GM18499 (cell line): ENCODE results near the gene PLD5.
A peak's percentile ranks its signal among the peaks of the same experiment; 100 is the strongest.
"Not testable (repeated sequence)": the region's sequence is repeated elsewhere in the genome, so short reads cannot be mapped to it uniquely, and the experiment has no call there.

Experiments used
- ATAC-seq: cut with Tn5 transposase; IDR thresholded peaks from one replicate; pipeline ENCODE4 v1.9.1; 2021; ENCODE audit warnings: moderate number of reproducible peaks; ENCODE audit not compliant: insufficient read depth, unreplicated experiment

The PLD5 gene

DNA sequence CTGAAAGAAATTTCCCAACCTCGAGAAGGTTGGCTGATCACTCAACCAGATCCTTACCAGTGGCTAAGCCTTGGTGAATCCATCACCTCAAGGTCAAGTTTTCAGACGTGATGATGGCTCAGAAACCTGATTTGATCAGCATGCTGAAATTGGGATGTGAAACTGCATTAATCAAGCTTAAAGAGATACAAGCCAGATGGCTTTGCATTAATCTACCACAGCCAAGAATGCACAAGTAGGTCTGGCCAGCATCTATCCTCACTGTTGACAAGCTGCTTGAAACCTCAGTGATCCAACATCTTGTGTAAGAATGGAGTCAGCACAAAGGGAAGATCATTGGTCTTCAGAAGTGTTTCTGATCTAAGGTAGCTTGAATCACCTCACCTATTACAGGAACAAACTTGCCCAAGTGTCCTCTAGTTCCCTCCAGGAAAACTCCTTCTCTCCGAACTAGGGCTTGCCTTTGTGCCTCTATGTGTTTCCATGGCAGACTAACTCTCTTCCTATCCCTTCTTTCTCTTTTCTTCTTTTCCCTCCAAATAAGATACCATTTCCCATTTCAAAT lies 210.3 kb downstream of the PLD5 start:
- not testable (repeated sequence) for ATAC-seq

- not testable (repeated sequence) for ATAC-seq
Observed at GRCh38 chr1:242308681-242309080, 215.8 kb downstream of the PLD5 start.

DNA sequence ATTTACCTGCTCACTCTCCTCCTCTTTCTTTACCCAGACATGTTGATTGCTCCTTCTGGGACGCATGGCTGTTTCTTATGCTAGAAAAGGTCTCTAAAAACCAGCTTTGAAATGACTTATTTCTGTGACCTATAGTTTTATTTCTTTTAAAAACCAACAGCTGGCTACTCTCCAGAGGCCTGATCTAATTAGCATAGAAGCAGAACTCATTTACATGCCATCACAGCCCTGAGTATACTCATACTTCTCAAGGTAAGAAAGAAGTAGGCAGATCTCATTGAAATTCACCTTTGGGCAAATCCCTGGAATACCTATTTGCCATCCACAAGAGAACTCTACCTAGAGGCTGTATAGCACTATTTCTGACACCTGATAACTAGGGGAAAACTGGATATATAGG lies 230.7 kb downstream of the PLD5 start:
- not testable (repeated sequence) for ATAC-seq

DNA sequence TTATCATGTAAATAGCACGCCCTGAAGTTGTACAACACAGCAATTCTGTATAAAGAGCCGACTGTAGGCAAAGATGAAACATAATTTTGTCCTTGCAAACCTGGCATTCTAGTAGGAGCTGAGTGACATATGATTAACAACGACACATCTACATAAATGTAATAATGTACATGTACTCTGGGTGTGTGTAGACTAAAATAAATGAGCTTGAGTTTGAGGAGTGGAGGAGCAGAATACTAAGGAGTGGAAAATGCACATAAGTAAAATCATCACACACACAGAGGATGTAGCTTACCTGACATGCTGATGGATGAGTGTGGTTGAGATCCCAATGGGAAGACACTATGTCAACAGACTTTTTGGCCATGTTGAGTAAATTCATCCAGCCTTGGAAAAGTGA lies 236.4 kb downstream of the PLD5 start:
- not testable (repeated sequence) for ATAC-seq

- ATAC-seq: not testable (repeated sequence)
Observed at GRCh38 chr1:242282758-242283485, 241.6 kb downstream of the PLD5 start.

GRCh38 chr1:242278406-242278805 lies 246.1 kb downstream of the PLD5 start:
- ATAC-seq: not testable (repeated sequence)

GRCh38 chr1:242276769-242277168 lies 247.7 kb downstream of the PLD5 start:
- not testable (repeated sequence) for ATAC-seq

GRCh38 chr1:242267004-242267403 lies 257.5 kb downstream of the PLD5 start:
- not testable (repeated sequence) for ATAC-seq

- ATAC-seq: not testable (repeated sequence)
Observed at GRCh38 chr1:242264419-242264818, 260.1 kb downstream of the PLD5 start.

DNA sequence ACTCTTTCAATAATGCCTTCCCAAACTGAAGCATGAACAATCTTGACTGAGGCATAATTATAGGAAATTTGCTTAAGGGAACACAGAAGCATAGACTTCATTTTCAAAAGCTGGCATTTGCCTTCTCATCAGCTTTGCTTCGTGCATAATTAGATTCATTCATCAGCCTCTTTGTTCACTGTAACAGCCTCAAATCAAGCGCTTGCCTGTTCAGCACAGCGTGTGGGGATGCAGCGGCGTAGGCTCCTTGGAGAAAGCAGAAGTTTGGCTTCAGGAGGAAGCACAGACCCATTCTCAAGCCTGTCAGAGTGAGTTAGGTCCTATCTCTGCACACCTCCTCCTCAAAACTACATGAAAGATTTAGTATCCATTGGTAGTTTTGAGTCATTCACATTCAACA lies 279.2 kb downstream of the PLD5 start:
- ATAC-seq: no peak

DNA sequence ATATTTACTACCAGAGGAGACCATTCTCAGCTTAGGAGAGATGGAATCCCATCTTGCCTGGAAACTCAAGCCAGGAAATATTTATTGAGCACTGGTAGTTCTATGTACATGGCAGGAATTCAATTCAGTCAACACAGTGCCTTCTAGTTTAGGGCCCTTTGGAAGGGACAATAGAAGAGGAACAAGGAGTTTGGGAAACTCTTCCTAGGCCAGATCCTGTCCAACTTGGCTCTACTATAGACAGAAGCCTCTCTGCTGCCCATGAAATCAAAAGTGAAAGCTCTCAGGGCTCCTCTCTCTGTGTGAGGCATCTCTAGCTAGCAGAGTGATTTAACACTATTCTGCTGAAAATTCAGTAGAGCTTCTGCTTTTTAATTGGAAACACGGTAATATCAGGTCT lies 281.0 kb downstream of the PLD5 start:
- peak; percentile 87 for ATAC-seq

- no peak for ATAC-seq
Observed at GRCh38 chr1:242242983-242243382, 281.5 kb downstream of the PLD5 start.

DNA sequence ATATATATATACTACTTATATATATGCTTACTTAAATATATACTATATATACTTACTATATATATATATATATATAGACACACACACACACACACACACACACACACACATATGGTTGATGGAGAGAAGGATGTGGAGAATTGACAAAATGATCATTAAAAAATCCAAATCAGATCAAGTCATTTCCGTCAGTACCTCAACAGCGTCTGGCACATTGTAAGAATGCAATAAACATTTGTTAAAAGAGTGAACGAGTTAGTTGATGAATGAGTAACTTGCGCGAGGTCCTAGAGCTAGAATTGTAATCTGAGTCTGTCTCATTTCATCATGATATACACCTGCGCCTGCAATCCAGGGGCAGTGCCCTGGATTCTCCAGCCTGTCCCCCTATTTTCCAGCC lies 282.6 kb downstream of the PLD5 start:
- no peak for ATAC-seq

- ATAC-seq: no peak
Observed at GRCh38 chr1:242240691-242241090, 283.8 kb downstream of the PLD5 start.

DNA sequence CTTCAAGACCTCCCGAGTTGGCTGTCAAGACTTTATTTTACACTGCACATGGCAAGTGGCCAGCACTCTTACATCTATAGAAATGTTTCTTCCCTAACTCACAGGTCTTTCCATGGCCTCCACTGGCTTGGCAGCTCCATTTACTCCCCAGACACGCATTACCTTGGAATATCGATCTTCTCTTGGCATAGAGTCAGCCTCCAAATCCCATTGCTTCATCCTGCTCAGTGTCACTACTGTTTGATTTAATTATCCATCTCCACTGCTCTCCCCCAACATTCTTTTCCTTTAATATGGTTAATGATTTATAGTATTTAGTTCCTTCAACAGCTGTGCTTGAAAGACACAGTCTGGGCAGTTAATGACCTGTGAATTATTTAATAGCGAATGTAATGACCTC lies 284.4 kb downstream of the PLD5 start:
- no peak for ATAC-seq

GRCh38 chr1:242239398-242239797 lies 285.1 kb downstream of the PLD5 start:
- ATAC-seq: no peak

- ATAC-seq: no peak
Observed at GRCh38 chr1:242237051-242237450, 287.4 kb downstream of the PLD5 start.

- no peak for ATAC-seq
Observed at GRCh38 chr1:242228991-242229390, 295.5 kb downstream of the PLD5 start.

DNA sequence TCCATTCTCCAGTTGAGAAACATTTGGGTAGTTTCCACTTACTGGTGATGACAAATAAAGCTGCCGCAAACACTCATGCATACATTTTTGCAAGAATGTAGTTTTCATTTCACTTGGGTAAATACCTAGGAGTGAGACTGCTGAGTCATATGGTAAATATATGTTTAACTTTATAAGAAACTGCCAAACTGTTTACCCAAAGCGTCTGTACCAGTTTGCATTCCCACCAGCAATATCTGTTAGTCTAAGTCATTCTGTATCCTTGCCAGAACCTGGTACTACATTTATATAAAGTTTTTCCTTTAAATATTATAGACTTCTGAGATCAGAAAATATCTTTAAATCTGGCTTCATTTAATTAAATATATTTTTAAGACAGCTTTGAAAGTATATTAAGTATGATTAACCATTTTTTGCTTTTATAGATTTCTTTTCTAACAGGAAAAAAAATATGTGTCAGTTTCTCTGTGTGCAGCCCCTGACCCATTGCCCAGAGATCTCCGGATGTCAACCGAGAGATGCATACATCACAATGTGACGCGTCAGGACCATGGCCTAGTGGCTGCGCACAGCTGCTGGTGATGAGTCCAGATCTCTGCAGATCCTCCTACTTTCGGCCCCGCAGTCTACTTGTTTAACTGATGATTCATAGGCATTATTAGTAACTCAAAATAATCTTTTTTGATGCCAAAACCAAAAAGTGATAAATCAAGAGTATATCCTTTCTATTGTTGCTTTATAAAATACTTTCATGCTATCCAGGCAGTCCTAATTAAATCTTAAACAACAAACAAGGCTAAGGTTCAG lies 298.5 kb downstream of the PLD5 start:
- peak; percentile 74 for ATAC-seq

GRCh38 chr1:242224878-242225766 lies 299.4 kb downstream of the PLD5 start:
- not testable (repeated sequence) for ATAC-seq
